OCI-LY7 (cell line): ENCODE data around the gene CARS1. TPM values are rescaled to one million over a fixed set of nuclear protein-coding genes. Genes with fewer than 3 reads are reported as not detected.

Experiments used
- BruUV-seq: library from RNA; stranded (reverse); fragments of 400-500 nt; replicated peaks from 2 replicates; lab custom pipeline; 2021; lab: Mats Ljungman, UMichigan
- CTCF ChIA-PET: fragments of 300-600 bp; sonication (Branson Sonifier 250); formaldehyde crosslinking; loops from one replicate; lab custom pipeline; 2022; ENCODE audit warnings: antibody characterized with exemption; ENCODE audit not compliant: unreplicated experiment; lab: Charles Lee
- POLR2A ChIA-PET: fragments of 300-600 bp; sonication (Branson Sonifier 250); formaldehyde crosslinking; loops from one replicate; lab custom pipeline; 2022; ENCODE audit warnings: antibody characterized with exemption; lab: Charles Lee
- DNase-seq: peaks from one replicate; pipeline ENCODE4 v3.0.0-alpha.2; 2015; ENCODE audit warnings: low spot score
- H2AFZ ChIP-seq: fragments of 200-600 bp; sonication (generic), shearing (Covaris generic); 2 replicates; pipeline ENCODE4 v1.6.1; 2014; ENCODE audit warnings: mild to moderate bottlenecking, antibody characterized with exemption, low read length, moderate library complexity
- H3K27ac ChIP-seq: fragments of 200-600 bp; sonication (generic); 2 replicates; pipeline ENCODE4 v1.5.1; 2014; ENCODE audit warnings: mixed run types, low read depth, mild to moderate bottlenecking, moderate library complexity, low read length, inconsistent platforms; ENCODE audit not compliant: poor library complexity, severe bottlenecking
- H3K36me3 ChIP-seq: fragments of 200-600 bp; sonication (generic); 2 replicates; pipeline ENCODE4 v1.6.1; 2014; ENCODE audit warnings: mild to moderate bottlenecking, antibody characterized with exemption, low read length, moderate library complexity, mixed read lengths; ENCODE audit not compliant: insufficient read depth
- H3K4me1 ChIP-seq: fragments of 200-600 bp; sonication (generic); 2 replicates; pipeline ENCODE4 v1.5.1; 2014; ENCODE audit warnings: mild to moderate bottlenecking, low read length; ENCODE audit not compliant: insufficient read depth, poor library complexity, severe bottlenecking
- H3K4me2 ChIP-seq: fragments of 200-600 bp; sonication (generic); 2 replicates; pipeline ENCODE4 v1.6.1; 2014; ENCODE audit warnings: mild to moderate bottlenecking, low read length
- H3K4me3 ChIP-seq: fragments of 200-600 bp; sonication (generic); 2 replicates; pipeline ENCODE4 v1.5.1; 2014; ENCODE audit warnings: mild to moderate bottlenecking, low read depth, low read length; ENCODE audit not compliant: poor library complexity, severe bottlenecking
- H3K79me2 ChIP-seq: fragments of 200-600 bp; sonication (generic); 2 replicates; pipeline ENCODE4 v1.6.1; 2016; ENCODE audit warnings: low read depth, mild to moderate bottlenecking, low read length, moderate library complexity, mixed read lengths; ENCODE audit not compliant: insufficient read depth
- H3K9me2 ChIP-seq: fragments of 200-600 bp; sonication (generic); 2 replicates; pipeline ENCODE4 v1.6.1; 2016; ENCODE audit warnings: mild to moderate bottlenecking, low read length, mixed read lengths; ENCODE audit not compliant: insufficient read depth
- H3K9me3 ChIP-seq: fragments of 200-600 bp; sonication (generic); 2 replicates; pipeline ENCODE4 v1.6.1; 2014; ENCODE audit warnings: mild to moderate bottlenecking, mixed run types, low read length, mixed read lengths
- H4K20me1 ChIP-seq: fragments of 200-600 bp; sonication (generic); 2 replicates; pipeline ENCODE4 v1.6.1; 2014; ENCODE audit warnings: mild to moderate bottlenecking, antibody characterized with exemption, low read length, moderate library complexity, mixed read lengths; ENCODE audit not compliant: insufficient read depth
- CTCF ChIP-seq: fragments of 200-600 bp; sonication (generic); conservative IDR thresholded peaks from 2 replicates; pipeline ENCODE4 v1.5.1; 2014; ENCODE audit warnings: mild to moderate bottlenecking, antibody characterized with exemption, low read length, moderate library complexity, mixed read lengths
- EZH2phosphoT487 ChIP-seq: fragments of 200-600 bp; sonication (generic); IDR thresholded peaks from 2 replicates; pipeline ENCODE4 v1.6.1; 2018; ENCODE audit warnings: low read depth, borderline replicate concordance, mild to moderate bottlenecking, mixed run types, antibody characterized with exemption, low read length, moderate library complexity, mixed read lengths
- intact Hi-C: fragments of 100-400 bp; cut with micrococcal nuclease; formaldehyde crosslinking; loops from one replicate; pipeline ENCODE4 v1.10.0; 2022; ENCODE audit not compliant: unreplicated experiment
- total RNA-seq, 2 experiments: library from RNA; depleted of rRNA in 1 of 2; stranded (reverse); fragments of >200 nt in 1 of 2; shearing (Covaris generic) in 1 of 2; gene quantifications; 2 replicates each; pipeline ENCODE4 v1.2.3, GENCODE V29; 2014 to 2022

CARS1 gene
- total RNA-seq, 2 experiments from 2014 or later: 58.3 to 88.8 TPM

- no peak overlapping the region for H3K27ac ChIP-seq
- CTCF ChIA-PET: no interaction called here
- H3K79me2 ChIP-seq: no peaks in the 10 kb centered on the region
- no peak for DNase-seq
- TF ChIP-seq EZH2phosphoT487 (no peak), CTCF (no peak)
- H3K4me3 ChIP-seq: no peak overlapping the region
- H4K20me1 ChIP-seq: no peaks in the 10 kb centered on the region
- H3K9me3 ChIP-seq: no peaks in the 10 kb centered on the region
- H3K9me2 ChIP-seq: no peaks in the 10 kb centered on the region
- BruUV-seq: no TSS peak
- peaks cover 50% of the 10 kb centered on the region for H3K36me3 ChIP-seq
- no peak overlapping the region for H3K4me2 ChIP-seq
- H2AFZ ChIP-seq: no peak overlapping the region
- intact Hi-C loops: no loop called here
- POLR2A ChIA-PET: interaction anchor here (0.6 kb wide), 1 partner anchor 700 kb away, joined by 5 read pairs; no protein-coding TSS in a partner anchor
- no peaks in the 10 kb centered on the region for H3K4me1 ChIP-seq
Observed at GRCh38 chr11:3001496-3001895, 55.7 kb downstream of the CARS1 start.

DNA sequence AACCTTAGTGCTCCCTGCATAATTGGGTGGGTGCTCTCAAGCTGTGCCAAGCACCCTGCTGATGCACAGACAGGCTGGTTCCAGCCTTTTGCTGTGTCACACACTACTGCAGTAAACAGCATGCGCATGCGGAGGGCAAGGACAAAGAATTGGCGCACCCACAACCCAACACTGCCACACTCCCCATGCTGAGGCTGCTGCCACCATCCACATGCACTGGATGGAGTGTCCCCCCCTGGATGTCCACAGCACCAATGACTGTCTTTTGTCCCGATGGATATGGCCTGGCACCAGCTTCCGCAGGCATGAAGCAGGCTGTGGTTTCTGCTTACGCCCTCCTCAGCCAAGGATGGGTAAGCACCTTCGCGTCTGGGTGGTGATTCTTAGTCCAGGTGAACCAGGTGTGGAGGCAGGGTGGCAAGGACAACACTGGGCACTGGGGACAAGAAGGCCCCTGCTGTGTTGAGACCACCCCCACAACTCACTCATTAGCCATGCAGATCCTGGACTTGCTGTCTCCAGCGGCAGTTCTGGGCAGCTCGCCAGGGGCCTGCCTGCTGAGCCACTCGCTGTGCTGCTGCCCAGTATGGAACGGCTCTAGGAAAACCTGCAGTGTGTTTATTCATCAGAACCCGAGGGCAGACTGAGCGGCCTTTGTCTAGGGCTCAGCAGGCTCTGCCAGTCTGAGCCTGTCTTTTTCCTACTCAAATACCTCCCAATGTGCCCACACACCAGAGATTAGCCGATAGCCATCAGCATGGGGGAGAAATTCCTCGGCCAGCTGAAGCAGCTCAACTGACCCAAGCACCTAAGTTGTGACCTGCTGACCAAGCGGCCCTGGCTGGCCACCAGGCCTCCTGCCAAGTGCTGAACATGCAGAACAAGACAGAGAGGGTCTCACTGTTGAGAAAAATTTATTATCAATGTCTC, 56.9 kb downstream of the CARS1 start:
- Histone ChIP-seq H3K4me2 (no peak overlapping the region), H3K4me3 (no peak overlapping the region), H3K9me3 (no peaks in the 10 kb centered on the region), H2AFZ (no peak overlapping the region), H3K36me3 (peaks cover 49% of the 10 kb centered on the region), H3K4me1 (no peaks in the 10 kb centered on the region), H3K9me2 (no peaks in the 10 kb centered on the region), H3K27ac (no peak overlapping the region), H3K79me2 (no peaks in the 10 kb centered on the region), H4K20me1 (no peaks in the 10 kb centered on the region)
- intact Hi-C loops: no loop called here
- BruUV-seq: no TSS peak
- CTCF ChIA-PET: no interaction called here
- no peak for DNase-seq
- POLR2A ChIA-PET: no interaction called here
- TF ChIP-seq EZH2phosphoT487 (no peak), CTCF (no peak)

- H2AFZ ChIP-seq: no peak overlapping the region
- CTCF ChIA-PET: no interaction called here
- H3K79me2 ChIP-seq: no peaks in the 10 kb centered on the region
- H3K9me2 ChIP-seq: no peaks in the 10 kb centered on the region
- BruUV-seq: no TSS peak
- H3K9me3 ChIP-seq: no peaks in the 10 kb centered on the region
- peaks cover 46% of the 10 kb centered on the region for H3K36me3 ChIP-seq
- POLR2A ChIA-PET: no interaction called here
- no peaks in the 10 kb centered on the region for H4K20me1 ChIP-seq
- TF ChIP-seq CTCF: no peak
- TF ChIP-seq EZH2phosphoT487: no peak
- no peak overlapping the region for H3K4me2 ChIP-seq
- no peaks in the 10 kb centered on the region for H3K4me1 ChIP-seq
- no peak for DNase-seq
- H3K27ac ChIP-seq: no peak overlapping the region
- intact Hi-C loops: no loop called here
- H3K4me3 ChIP-seq: no peak overlapping the region
Observed at GRCh38 chr11:2999464-2999998, 57.7 kb downstream of the CARS1 start.
